MM.1S (cell line): ENCODE results near the gene TSPOAP1.
A peak's percentile ranks its signal among the peaks of the same experiment; 100 is the strongest.

Source experiments
- DNase-seq: peaks from one replicate; pipeline ENCODE4 v3.0.0-alpha.2; 2015
- H2AFZ ChIP-seq: fragments of 300-600 bp; sonication (generic); 2 replicates; pipeline ENCODE4 v1.6.0; 2016; ENCODE audit warnings: antibody characterized with exemption, low read length
- H3F3A ChIP-seq: fragments of 300-600 bp; sonication (generic); 2 replicates; pipeline ENCODE4 v1.6.1; 2016; ENCODE audit warnings: mild to moderate bottlenecking, antibody characterized with exemption, low read length, moderate library complexity, mixed read lengths; ENCODE audit not compliant: insufficient read depth
- H3K27ac ChIP-seq: fragments of 300-600 bp; sonication (generic); 2 replicates; pipeline ENCODE4 v1.5.1; 2016; ENCODE audit warnings: mild to moderate bottlenecking, low read length
- H3K27me3 ChIP-seq: fragments of 300-600 bp; sonication (generic); replicated peaks from 2 replicates; pipeline ENCODE4 v1.6.0; 2016; ENCODE audit warnings: low read length; ENCODE audit not compliant: insufficient read depth
- H3K36me3 ChIP-seq: fragments of 300-600 bp; sonication (generic); replicated peaks from 2 replicates; pipeline ENCODE4 v1.6.1; 2016; ENCODE audit warnings: mild to moderate bottlenecking, low read length, mixed read lengths; ENCODE audit not compliant: insufficient read depth
- H3K4me1 ChIP-seq: fragments of 300-600 bp; sonication (generic); 2 replicates; pipeline ENCODE4 v1.6.1; 2016; ENCODE audit warnings: low read length, mixed read lengths
- H3K4me2 ChIP-seq: fragments of 300-600 bp; sonication (generic); 2 replicates; pipeline ENCODE4 v1.6.0; 2016; ENCODE audit warnings: low read depth, low read length
- H3K4me3 ChIP-seq: fragments of 300-600 bp; sonication (generic); 2 replicates; pipeline ENCODE4 v1.5.1; 2016; ENCODE audit warnings: low read length, mixed read lengths
- H3K79me2 ChIP-seq: fragments of 300-600 bp; sonication (generic); 2 replicates; pipeline ENCODE4 v1.6.1; 2016; ENCODE audit warnings: mixed run types, low read length, mixed read lengths
- H3K9ac ChIP-seq: fragments of 300-600 bp; sonication (generic); 2 replicates; pipeline ENCODE4 v1.6.1; 2016; ENCODE audit warnings: low read length, mixed read lengths
- H3K9me2 ChIP-seq: fragments of 300-600 bp; sonication (generic); replicated peaks from 2 replicates; pipeline ENCODE4 v1.6.1; 2016; ENCODE audit warnings: mild to moderate bottlenecking, low read length, mixed read lengths; ENCODE audit not compliant: insufficient read depth
- H3K9me3 ChIP-seq: fragments of 300-600 bp; sonication (generic); replicated peaks from 2 replicates; pipeline ENCODE4 v1.6.1; 2016; ENCODE audit warnings: mild to moderate bottlenecking, low read length, mixed read lengths; ENCODE audit not compliant: insufficient read depth
- H4K20me1 ChIP-seq: fragments of 300-600 bp; sonication (generic); 2 replicates; pipeline ENCODE4 v1.6.1; 2016; ENCODE audit warnings: mild to moderate bottlenecking, low read length, moderate library complexity, mixed read lengths; ENCODE audit not compliant: insufficient read depth
- EZH2 ChIP-seq: fragments of 300-600 bp; sonication (generic); optimal IDR thresholded peaks from 2 replicates; pipeline ENCODE3; 2017; ENCODE audit warnings: low read depth, mild to moderate bottlenecking, antibody characterized with exemption, low read length, mixed read lengths
- EZH2phosphoT487 ChIP-seq: fragments of 300-600 bp; sonication (generic); IDR thresholded peaks from 2 replicates; pipeline ENCODE4 v1.6.1; 2018; ENCODE audit warnings: antibody characterized with exemption, low read length
- TF ChIP-seq, protein P1 (sequence below): fragments of 300-600 bp; sonication (generic); IDR thresholded peaks from 2 replicates; pipeline ENCODE4 v1.5.1; 2016; ENCODE audit warnings: antibody characterized with exemption, low read length, mixed read lengths

The TSPOAP1 gene

DNA sequence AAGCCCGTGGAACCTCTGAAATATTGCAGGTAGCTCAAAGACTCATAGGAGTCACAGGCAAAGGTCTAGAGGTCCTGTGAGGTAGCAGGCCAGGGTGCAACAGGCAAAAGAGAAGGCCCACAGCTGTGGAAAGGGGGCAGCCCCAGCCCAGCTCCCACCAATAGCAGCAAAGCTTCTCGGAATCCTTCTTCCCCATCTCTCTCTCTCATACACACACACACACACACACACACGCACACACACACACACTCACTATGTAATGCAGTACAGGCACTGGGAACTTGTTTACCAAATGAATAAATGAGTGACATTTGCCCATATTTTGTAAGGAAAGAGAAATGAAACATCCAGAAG, 40.2 kb upstream of the TSPOAP1 start:
- Histone ChIP-seq H3K9me3 (no peaks in the 10 kb centered on the region), H3K27me3 (no peaks in the 10 kb centered on the region), H3K4me3 (no peak overlapping the region), H3K4me1 (peaks cover 16% of the 10 kb centered on the region), H3K36me3 (no peaks in the 10 kb centered on the region), H3K9ac (no peak overlapping the region), H3K27ac (no peak overlapping the region), H2AFZ (no peak overlapping the region), H3K9me2 (no peaks in the 10 kb centered on the region), H3F3A (0 out of 2 replicates have a peak, but pooled peaks cover 2% of the 10 kb centered on the region), H4K20me1 (no peaks in the 10 kb centered on the region), H3K79me2 (no peaks in the 10 kb centered on the region), H3K4me2 (no peak overlapping the region)
- no peak for DNase-seq
- TF ChIP-seq EZH2phosphoT487 (no peak), EZH2 (no peak)
- TF ChIP-seq, protein P1, sequence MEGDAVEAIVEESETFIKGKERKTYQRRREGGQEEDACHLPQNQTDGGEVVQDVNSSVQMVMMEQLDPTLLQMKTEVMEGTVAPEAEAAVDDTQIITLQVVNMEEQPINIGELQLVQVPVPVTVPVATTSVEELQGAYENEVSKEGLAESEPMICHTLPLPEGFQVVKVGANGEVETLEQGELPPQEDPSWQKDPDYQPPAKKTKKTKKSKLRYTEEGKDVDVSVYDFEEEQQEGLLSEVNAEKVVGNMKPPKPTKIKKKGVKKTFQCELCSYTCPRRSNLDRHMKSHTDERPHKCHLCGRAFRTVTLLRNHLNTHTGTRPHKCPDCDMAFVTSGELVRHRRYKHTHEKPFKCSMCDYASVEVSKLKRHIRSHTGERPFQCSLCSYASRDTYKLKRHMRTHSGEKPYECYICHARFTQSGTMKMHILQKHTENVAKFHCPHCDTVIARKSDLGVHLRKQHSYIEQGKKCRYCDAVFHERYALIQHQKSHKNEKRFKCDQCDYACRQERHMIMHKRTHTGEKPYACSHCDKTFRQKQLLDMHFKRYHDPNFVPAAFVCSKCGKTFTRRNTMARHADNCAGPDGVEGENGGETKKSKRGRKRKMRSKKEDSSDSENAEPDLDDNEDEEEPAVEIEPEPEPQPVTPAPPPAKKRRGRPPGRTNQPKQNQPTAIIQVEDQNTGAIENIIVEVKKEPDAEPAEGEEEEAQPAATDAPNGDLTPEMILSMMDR, result no peak

GRCh38 chr17:58367461-58367860, 38.9 kb upstream of the TSPOAP1 start:
- Histone ChIP-seq H3K36me3 (no peaks in the 10 kb centered on the region), H4K20me1 (no peaks in the 10 kb centered on the region), H3K4me1 (peaks cover 16% of the 10 kb centered on the region), H3K27ac (no peak overlapping the region), H3K4me2 (peak overlapping the region; percentile 10; the same call in 1 of the 2 replicates), H3K9ac (no peak overlapping the region), H3F3A (0 out of 2 replicates have a peak, but pooled peaks cover 2% of the 10 kb centered on the region), H3K27me3 (no peaks in the 10 kb centered on the region), H3K4me3 (no peak overlapping the region), H3K9me2 (no peaks in the 10 kb centered on the region), H2AFZ (0 out of 2 replicates have a peak overlapping the region, but pooled peaks have one; percentile 7), H3K9me3 (no peaks in the 10 kb centered on the region), H3K79me2 (no peaks in the 10 kb centered on the region)
- TF ChIP-seq EZH2phosphoT487 (no peak), EZH2 (no peak)
- TF ChIP-seq, protein P1, result no peak
- DNase-seq, result no peak

- H3K4me1 ChIP-seq, result peaks cover 16% of the 10 kb centered on the region
- no peak overlapping the region for H2AFZ ChIP-seq
- H3K36me3 ChIP-seq, result no peaks in the 10 kb centered on the region
- no peaks in the 10 kb centered on the region for H3K27me3 ChIP-seq
- H3K9me3 ChIP-seq, result no peaks in the 10 kb centered on the region
- 0 out of 2 replicates have a peak, but pooled peaks cover 2% of the 10 kb centered on the region for H3F3A ChIP-seq
- DNase-seq, result peak; percentile 31
- H3K9ac ChIP-seq, result no peak overlapping the region
- no peaks in the 10 kb centered on the region for H3K9me2 ChIP-seq
- H3K4me2 ChIP-seq, result no peak overlapping the region
- TF ChIP-seq EZH2 (no peak), EZH2phosphoT487 (no peak)
- TF ChIP-seq, protein P1, result no peak
- H4K20me1 ChIP-seq, result no peaks in the 10 kb centered on the region
- H3K27ac ChIP-seq, result peak overlapping the region; percentile 23; the same call in 1 of the 2 replicates
- H3K4me3 ChIP-seq, result no peak overlapping the region
- H3K79me2 ChIP-seq, result no peaks in the 10 kb centered on the region
Measured at GRCh38 chr17:58365980-58366595, 37.5 kb upstream of the TSPOAP1 start.
